Stimulated activated CD4-positive, alpha-beta T cell treated with anti-CD3 and anti-CD28 coated beads, Interleukin-1b, Interleukin-23, amount 100 ng/mL, for 1 hour (primary cell): ENCODE measurements around the gene QRFP.
A peak's percentile ranks its signal among the peaks of the same experiment; 100 is the strongest.

ENCODE experiments used
- DNase-seq, 2 donors: peaks; one replicate each; pipeline ENCODE4 v3.0.0-alpha.2; 2020; ENCODE audit warnings: low read depth in 2 of 2

Gene QRFP

DNA sequence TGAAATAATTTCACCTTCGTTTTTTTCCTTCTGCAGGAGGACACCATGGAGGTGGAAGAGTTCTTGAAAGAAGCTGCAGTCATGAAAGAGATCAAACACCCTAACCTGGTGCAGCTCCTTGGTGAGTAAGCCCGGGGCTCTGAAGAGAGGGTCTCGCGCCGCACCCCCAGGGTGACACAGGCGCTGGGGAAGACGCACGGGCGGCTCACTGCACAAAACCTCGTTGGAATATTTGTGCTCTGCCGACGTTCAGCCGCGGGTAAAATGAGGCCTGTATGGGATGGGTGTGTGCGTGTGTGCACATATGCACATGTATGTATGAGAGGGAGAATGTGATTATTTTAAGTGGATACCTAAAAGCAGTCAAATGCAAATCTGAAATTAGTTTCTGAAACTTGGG is 24.5 kb downstream of the QRFP start:
- DNase-seq, result no peak

DNA sequence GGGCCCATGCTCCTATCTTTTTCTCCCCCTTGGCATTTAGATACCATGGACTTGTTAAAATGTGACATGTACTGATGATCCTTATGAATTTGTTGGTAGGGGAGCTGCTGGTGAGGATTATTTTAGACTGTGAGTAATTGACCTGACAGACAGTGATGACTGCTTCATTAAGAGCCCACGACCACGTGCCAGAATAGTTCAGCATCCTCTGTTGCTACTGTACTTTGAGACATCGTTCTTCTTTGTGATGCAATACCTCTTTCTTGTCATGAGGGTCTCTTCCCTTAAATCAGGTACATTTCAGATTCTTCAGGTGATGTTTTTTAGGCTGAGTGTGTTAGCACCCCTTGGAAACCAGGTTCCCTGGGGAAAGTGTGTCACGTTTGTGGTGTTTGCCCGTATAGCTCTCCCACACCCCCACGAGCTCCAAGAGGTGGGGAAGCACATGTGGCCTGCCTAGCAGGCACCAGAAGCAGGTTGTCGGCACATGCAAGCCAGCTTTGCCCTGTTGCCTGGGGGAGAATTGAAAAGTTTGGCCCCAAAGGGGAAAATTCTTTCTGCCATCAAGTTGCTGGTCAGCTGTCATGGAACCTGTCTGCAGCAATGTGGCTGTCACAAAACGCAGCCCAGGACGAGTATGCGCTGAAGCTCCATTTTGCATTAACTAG is 25.1 kb downstream of the QRFP start:
- DNase-seq, result no peak

DNA sequence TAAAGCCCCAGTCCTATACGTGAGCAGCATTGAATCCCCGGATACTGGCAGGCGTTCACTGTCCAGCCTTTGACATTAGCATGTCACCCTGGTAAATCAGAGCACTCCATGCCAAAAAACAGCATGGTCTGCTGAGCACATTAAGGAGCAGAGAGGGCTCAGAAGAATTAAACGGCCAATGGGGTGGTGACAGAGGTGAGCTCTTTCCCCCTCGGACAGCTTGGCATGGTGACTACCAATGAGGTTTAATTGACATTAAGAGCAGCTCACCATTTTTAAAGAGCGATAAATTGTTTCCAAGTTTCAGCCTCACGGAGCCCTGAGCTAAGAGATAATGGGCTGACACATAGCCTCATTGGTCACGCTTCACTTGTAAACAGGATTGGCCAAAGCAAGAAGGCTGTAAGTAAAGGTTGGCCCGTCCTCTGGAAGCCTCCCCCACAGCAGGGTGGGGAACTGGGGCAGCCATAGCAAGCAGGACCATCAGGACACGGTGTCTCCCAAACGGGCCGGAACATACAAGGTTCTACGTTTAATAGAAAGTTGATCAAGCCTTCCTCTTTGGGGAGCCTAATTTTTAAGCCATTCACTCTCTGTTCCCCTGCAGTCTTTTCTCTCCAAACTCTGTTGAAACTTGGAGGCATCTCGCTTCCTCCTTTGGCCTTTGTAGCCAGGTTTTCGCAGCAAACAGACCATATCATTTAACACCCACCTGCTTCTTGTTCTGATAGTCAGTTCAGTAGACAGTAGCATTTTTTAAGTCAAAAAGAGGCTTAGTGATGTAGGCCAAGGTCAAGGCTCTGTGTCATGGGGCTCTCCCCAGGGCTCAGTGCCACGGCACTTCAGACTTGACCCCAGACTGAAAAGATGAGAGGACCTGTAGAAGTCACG is 25.9 kb downstream of the QRFP start:
- no peak for DNase-seq

DNA sequence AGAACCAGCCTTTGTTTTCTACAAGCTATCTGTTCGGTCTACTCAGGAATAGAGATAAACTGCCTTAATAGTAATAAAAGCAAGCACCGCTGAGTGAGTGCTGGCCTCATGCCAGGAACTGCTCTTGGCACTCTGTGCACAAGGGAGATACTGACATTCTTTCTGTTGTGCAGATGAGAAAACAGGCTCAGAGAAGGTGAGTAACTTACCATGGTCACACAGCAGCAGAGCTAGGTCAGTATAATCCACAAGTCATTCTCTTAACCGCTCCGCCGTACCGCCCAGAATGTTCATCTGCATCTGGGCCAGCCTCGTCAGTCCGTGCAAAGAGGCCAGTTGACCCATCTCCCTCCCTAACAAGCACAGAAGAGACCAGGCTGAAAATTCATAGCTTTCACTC is 27.4 kb downstream of the QRFP start:
- DNase-seq, result no peak

DNA sequence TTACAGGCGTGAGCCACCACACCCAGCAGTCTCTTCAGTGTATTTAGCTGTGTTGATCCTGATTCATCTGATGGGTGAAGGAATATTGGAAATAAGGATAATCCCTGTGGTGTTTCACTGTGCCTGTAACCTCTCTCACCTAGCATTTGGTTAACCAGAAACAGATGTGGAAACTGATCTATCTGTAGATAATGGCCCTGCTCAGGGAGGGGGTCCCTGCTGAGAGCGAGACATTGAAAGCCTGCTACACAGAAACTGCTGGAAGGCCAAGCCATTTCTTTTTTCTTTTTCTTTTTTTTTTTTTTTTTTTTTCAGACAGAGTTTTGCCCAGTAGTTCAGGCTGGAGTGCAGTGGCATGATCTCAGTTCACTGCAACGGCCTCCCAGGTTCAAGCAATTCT is 28.4 kb downstream of the QRFP start:
- DNase-seq, result no peak

DNA sequence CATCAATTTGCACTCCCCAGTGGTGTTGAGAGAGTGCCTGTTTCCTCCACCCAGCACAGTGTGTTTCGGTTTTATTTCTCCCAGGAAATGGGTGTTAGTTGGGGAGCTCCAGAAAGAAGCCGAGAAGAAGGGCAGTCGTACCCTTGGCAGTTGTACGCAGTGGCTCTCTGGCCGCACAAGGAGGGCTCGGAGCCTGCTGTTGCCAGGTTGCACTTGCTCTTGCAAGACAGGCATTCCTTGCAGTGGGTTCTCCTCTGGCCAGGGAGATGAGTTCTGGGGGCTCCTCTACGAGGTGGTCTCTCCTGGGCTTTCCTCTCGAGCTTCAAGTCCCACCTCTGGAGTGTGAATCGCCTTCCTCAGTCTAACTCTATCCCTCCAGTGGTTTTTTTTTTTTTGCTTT is 29.1 kb downstream of the QRFP start:
- no peak for DNase-seq

DNA sequence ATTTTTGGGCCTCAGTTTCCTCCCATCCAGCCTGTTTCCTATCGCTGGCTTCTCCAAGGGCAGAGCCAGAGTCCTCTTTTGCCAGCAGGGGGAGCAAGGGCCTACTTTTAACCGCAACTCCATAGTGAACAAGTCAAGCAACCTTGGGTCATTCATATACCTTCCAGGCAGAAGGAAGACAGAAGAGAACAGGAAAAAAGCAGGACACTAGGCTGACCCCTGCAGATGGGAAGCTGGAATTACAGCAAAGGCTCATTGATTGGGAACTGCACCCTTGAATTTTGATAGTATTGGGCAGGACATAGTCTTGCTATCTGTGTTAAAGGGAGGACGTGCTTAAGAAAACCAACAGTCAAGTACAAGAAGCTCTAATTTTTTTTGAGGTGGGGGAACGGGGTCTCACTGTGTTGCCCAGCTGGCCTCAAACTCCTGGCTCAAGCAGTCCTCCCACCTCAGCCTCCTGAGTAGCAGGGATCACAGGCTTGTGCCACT is 30.1 kb downstream of the QRFP start:
- DNase-seq, result peak in 1 of 2 donors; percentile 28

DNA sequence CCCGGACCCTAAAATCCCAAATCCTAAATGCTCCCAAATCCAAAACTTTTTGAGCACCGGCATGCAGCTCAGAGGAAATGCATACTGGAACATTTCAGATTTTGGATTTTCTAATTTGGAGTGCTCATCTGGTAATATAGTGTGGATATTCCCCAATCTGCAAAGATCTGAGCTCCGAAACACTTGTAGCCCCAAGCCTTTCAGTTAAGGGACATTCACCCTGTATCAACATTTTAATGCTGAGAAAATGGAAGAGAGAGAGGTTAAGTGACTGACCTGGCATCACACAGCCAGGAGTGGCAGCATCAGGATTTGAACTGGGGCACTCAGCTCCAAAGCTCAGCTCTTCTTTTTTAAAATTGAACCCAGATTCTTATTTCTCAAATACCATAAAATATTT is 30.7 kb downstream of the QRFP start:
- no peak for DNase-seq

DNA sequence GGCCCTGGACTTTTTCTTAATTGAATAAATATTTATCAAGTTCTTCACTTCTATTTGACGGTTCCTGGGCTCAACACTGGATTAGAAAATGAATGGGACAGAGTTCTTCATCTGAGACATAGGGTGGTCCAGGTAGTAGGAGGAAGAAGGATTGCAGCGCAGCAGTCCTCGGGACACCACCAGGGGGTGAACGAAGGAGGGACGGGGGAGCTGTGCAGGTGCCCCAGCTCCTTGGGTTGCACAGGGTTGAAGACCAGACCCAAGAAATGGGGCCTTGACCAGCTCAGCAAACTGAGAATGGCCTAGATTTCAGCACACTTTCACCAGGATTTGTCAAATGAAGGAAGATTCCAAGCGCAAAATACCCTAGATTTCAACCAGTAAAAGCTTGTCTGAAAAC is 32.1 kb downstream of the QRFP start:
- DNase-seq, result no peak

DNA sequence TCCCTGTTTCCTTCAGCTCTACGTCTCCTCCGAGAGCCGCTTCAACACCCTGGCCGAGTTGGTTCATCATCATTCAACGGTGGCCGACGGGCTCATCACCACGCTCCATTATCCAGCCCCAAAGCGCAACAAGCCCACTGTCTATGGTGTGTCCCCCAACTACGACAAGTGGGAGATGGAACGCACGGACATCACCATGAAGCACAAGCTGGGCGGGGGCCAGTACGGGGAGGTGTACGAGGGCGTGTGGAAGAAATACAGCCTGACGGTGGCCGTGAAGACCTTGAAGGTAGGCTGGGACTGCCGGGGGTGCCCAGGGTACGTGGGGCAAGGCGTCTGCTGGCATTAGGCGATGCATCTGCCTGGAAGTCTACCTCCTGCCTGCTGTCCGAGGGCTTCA is 33.9 kb downstream of the QRFP start:
- no peak for DNase-seq

DNA sequence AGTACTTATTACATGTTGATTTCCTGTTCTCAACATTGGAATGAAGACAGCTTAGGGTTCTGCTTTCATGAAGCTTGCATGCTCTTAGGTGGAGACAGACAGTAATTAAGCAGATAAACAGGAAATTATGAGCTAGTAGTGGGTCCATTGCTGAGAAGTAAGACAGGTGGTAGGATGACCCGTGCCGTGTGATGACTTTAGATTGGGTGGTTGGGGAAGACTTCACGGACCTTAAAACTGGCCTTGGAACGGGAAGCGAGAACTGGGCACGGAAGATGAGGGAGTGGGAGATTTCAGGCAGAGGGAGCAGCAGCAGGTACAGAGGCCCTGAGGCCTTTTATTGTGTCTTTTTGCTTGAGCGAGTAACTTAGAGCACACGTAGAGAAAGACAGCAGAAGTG is 34.4 kb downstream of the QRFP start:
- DNase-seq, result no peak

DNA sequence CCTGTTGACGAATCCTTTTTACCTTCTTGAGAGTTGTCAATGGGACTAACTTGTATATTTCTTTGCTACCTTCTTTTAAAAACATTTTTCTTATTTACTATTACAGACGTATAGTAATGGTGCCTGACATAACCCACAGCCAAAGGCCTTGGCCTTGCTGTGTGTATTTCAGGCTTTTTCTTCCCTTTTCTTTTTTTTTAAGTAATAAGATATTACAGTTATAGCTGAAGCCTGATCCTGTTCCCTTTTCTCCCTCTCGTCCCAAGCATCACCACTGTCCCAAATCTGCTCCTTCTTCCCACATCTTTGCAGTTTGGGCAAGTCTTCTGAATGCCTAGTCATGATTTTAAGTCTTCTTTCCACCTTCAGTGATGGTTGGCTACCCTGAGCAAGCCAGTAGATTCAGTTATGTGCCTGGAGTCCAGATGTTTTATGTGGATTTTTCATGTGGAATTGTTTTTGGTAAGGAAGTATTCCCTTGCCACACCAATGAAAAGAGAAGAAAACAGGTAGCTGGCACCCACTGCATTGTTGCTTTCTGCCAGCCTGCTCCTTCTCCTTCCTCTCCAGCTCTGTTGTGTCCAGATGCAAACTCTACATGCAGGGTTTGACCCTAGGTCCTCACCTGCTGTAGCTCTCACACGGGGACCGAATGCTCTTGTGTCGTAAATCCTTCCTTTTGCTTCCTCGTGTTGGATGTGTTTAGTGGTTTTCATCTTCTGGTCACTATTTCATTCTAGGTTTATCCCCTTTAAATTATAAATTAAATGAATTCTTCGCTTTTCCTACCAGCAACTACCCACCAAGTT is 35.0 kb downstream of the QRFP start:
- DNase-seq, result no peak

DNA sequence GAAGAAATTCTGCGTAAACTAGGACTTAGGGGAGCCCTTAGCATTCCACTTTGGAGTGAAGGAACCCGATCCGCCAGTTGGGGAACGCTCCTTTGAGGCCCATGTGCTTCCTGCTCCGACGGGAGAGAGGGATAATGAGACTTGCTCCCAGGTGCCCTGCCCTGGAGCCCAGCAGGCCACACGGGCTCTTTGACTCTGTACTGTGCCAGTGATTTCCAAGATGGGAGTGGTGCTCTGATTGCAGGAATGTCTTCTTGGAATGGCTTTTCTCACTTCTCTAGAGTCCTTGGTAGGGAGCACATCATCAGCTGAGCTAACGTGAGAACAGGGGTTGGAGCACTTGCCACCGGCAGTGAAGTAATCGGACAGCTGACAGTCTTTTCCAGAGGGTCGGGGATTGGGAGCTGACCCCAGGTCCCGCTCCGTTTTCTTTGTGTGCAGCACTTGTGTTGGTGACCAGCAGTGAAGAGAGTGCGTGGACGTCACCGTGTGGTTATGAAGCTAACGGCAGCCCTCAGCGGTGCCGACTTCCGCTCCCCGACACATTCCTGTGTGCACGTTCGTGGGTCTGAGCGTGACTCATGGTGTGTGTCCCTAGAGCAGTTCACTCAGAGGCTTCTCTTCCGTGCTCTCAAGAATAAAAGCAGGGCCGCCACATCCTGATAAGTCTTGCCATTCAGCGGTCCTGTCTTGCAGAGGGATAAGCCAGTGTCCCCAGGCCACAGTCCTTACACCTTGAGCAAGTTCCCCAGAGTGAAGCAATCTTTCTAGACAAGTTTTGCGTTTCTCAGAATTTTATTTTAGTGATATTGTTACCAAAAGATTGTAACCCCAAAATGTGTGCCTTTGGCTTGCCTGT is 35.9 kb downstream of the QRFP start:
- no peak for DNase-seq

DNA sequence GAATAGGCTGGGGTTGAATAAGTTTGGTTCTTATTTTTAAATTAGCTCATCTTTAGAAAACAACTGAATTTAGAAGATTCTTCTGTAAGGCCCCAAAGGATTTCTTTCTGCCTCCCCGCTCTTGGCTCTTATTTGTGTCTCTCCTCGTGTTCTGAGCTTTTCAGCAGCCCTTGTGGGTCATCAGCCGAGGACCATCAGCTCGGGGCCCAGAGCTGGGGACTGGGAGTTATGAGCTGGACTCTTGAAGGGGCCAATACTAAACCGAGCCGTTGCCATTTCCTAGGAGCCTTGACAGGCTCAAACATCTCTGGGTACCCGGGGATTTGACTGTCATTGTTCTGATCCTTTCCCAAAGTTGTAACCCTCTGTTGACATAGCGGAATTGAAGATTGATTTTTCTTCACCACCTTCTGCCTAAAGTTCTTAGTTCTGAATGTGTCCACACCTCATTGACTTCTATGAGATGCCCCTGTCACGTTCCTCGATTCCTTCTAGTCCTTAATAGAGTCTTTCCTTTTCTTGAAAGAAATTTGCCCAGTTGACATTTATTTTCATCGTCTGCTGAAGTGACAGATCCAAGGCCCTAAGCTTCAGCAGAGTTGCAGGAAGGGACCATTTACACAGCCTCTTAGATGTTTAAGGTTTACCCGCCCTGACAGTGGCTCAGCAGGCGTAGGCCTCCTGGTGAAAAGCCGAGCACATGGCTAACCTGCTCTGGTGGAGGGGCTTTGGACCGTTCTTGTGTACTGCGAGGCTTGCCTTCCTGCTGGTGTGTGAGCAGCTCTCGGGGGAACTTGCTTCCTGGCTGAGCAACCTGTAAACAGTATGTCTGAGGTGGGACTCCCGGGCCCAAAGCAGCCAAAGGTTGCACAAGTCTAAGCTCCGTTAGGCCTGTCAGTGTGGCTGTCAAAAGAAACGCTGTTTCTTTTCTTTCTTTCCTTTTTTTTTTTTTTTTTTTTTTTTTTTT is 37.6 kb downstream of the QRFP start:
- DNase-seq, result no peak

DNA sequence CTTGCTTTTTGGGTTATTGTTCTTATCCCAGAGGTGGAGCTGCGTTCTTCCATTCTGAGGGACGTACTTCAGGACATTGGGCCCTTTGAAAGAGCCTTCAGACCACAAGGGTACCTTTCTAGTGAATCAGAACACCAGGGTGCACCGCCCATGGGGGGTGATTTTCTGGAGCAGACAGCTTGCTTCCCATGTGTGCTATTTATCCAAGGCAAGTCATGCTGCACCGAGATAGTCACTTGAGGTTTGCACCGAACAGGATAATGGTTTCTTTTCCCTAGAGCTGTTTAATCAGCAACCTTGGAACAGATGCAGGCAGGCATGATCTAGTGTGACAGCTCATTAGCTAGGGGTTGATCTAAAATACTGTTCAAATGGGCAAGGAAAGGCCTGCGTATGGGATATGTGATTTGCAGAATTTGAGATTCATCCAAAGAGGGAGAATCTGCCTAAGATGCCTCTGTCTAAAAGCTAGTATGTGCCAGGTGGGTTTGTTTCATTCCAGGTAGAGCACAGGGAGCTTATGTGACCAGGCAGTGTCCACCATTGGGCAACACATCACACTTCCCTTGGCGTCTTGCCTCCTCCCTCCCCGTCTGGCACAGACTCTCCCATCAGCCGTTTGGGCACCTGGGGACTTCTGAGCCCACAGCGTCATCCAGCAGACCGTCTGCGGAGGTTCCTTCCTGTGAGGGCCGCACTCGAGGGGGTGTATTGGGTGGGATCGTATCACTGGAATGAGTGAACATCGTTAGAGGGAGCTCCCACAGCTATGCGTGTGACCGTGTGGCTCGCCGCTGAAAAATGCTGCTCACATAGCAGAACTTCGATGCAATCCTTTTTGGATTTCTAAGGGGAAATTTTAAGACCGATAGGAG is 38.5 kb downstream of the QRFP start:
- no peak for DNase-seq

DNA sequence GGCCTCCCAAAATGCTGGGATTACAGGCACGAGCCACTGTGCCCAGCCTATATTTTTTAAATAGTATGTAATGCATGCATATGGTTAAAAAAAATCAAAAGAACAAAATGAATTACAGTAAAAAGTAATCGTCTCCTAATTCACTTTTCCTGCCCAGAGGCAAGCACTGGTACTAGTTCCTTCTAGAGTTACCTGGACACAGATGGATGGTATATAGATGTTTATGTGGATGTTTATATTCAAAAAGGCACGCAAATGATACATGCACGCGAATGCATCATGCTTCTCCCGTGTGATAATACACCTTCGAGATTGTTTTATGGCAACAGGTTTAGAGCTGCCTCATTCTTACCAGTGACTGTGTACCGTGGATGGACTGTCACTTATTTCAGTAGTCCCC is 40.1 kb downstream of the QRFP start:
- DNase-seq, result no peak

DNA sequence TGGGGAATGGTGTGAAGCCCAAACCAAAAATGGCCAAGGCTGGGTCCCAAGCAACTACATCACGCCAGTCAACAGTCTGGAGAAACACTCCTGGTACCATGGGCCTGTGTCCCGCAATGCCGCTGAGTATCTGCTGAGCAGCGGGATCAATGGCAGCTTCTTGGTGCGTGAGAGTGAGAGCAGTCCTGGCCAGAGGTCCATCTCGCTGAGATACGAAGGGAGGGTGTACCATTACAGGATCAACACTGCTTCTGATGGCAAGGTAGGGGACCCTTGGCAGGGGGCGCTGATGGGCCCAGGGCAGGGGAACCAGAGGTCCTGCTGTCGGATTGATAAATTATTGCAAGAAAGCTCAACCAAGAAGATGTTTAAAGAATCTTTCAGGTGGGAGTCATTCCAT is 41.8 kb downstream of the QRFP start:
- no peak for DNase-seq

DNA sequence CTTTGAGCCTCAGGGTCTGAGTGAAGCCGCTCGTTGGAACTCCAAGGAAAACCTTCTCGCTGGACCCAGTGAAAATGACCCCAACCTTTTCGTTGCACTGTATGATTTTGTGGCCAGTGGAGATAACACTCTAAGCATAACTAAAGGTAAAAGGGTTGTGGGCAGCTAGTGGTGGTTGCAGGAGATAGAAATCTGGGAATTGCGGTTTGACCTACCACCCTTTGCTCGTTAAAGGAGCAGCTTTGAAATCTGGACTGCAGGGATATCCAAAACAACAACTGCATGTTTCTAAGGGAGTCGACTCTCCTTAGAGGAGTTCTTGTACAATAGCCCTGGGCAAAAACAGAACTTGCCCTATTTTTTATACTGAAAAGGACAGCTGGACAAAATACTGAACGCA is 42.5 kb downstream of the QRFP start:
- DNase-seq, result no peak

DNA sequence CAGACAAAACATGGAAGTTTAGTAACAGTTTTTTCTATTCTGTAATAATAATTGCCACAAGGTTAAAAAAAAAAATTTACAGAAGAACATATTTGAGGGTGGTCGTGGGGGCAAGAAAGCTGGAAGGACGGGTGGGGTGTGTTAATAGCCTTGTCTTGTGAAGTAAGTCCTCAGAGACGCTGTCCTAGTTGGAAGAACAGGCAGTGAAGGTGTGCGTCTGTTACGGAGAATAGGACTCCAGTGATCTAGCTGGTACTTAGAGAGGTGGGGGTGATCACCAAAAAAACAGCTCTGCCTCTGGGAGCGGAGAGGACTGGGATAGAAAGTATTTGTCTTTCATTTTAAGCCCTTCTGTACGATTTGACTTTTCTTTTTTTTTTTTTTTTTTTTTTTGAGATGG is 43.8 kb downstream of the QRFP start:
- no peak for DNase-seq
